Measurements from ENCODE around the gene CFAP77.

CFAP77 gene

GRCh38 chr9:132547052-132547431 is 137.0 kb downstream of the CFAP77 start:
- no peak overlapping the region for H3K4me3 ChIP-seq (ENCODE audit: low read depth, low read length)
- DNase-seq (ENCODE audit: low read depth), result no peak
- in situ Hi-C loops (cut with HindIII; ENCODE audit: low sequenced_read_pairs), result no loop called here
- no peak for TF ChIP-seq CTCF (IDR thresholded peaks at IDR 0.05; ENCODE audit: low read depth, low read length, missing control alignments)

GRCh38 chr9:132547436-132547835 is 137.4 kb downstream of the CFAP77 start:
- TF ChIP-seq CTCF (IDR thresholded peaks at IDR 0.05; ENCODE audit: low read depth, low read length, missing control alignments), result no peak
- in situ Hi-C loops (cut with HindIII; ENCODE audit: low sequenced_read_pairs), result no loop called here

GRCh38 chr9:132547976-132548730 is 138.1 kb downstream of the CFAP77 start:
- TF ChIP-seq CTCF (IDR thresholded peaks at IDR 0.05; ENCODE audit: low read depth, low read length, missing control alignments), result no peak
- no peak overlapping the region for H3K4me3 ChIP-seq (ENCODE audit: low read depth, low read length)
- in situ Hi-C loops (cut with HindIII; ENCODE audit: low sequenced_read_pairs), result no loop called here
- no peak for DNase-seq (ENCODE audit: low read depth)

More at GRCh38 chr9:132547436-132547835, 137.4 kb downstream of the CFAP77 start:
- no peak for DNase-seq (ENCODE audit: low read depth)
- H3K4me3 ChIP-seq (ENCODE audit: low read depth, low read length), result no peak overlapping the region

- H3K4me3 ChIP-seq (ENCODE audit: low read depth, low read length), result no peak overlapping the region
- TF ChIP-seq CTCF (IDR thresholded peaks at IDR 0.05; ENCODE audit: low read depth, low read length, missing control alignments), result no peak
- no peak for DNase-seq (ENCODE audit: low read depth)
- in situ Hi-C loops (cut with HindIII; ENCODE audit: low sequenced_read_pairs), result no loop called here
Observed at GRCh38 chr9:132548751-132549640, 139.0 kb downstream of the CFAP77 start.

- DNase-seq (ENCODE audit: low read depth), result no peak
- in situ Hi-C loops (cut with HindIII; ENCODE audit: low sequenced_read_pairs), result loop anchor here (5.0 kb wide), 1 partner anchor 69 kb away; no protein-coding TSS in a partner anchor
- no peak overlapping the region for H3K4me3 ChIP-seq (ENCODE audit: low read depth, low read length)
- TF ChIP-seq CTCF (IDR thresholded peaks at IDR 0.05; ENCODE audit: low read depth, low read length, missing control alignments), result no peak
Observed at GRCh38 chr9:132551556-132551955, 141.5 kb downstream of the CFAP77 start.

- in situ Hi-C loops (cut with HindIII; ENCODE audit: low sequenced_read_pairs), result loop anchor here (5.0 kb wide), 1 partner anchor 70 kb away; no protein-coding TSS in a partner anchor
- no peak overlapping the region for H3K4me3 ChIP-seq (ENCODE audit: low read depth, low read length)
- no peak for TF ChIP-seq CTCF (IDR thresholded peaks at IDR 0.05; ENCODE audit: low read depth, low read length, missing control alignments)
- DNase-seq (ENCODE audit: low read depth), result no peak
Observed at GRCh38 chr9:132552041-132552440, 142.0 kb downstream of the CFAP77 start.

Data from astrocyte of the cerebellum (primary cell).